ENCODE results near the gene IGF2.

Gene IGF2

GRCh38 chr11:2092956-2093412, 46.2 kb downstream of the IGF2 start:
- H3K27ac ChIP-seq (ENCODE audit: extremely low read depth, low read depth, low read length): no peak overlapping the region
- H3K9me3 ChIP-seq (ENCODE audit: control insufficient read depth, insufficient read depth, low read depth, low read length): no peaks in the 10 kb centered on the region
- ChIA-PET CTCF (interaction anchor here (0.9 kb wide), 1 partner anchor 57 kb away, joined by 6 read pairs; no protein-coding TSS in a partner anchor), POLR2A (no interaction called here)
- no peak overlapping the region for H3K4me3 ChIP-seq (ENCODE audit: low read depth, low read length)
- no peaks in the 10 kb centered on the region for H3K36me3 ChIP-seq (ENCODE audit: control insufficient read depth in 2 of 2, insufficient read depth in 1 of 2, low read length in 2 of 2)
- H3K4me1 ChIP-seq (ENCODE audit: control insufficient read depth, insufficient read depth, low read length): no peaks in the 10 kb centered on the region
- TF ChIP-seq PRDM2 (tag by site-specific recombination; IDR thresholded peaks at IDR 0.05; ENCODE audit: borderline replicate concordance): no peak
- no peak for TF ChIP-seq ZNF311 (tag by site-specific recombination; IDR thresholded peaks at IDR 0.05; ENCODE audit: borderline replicate concordance)
- peak; percentile 81 for TF ChIP-seq KLF1 (tag by site-specific recombination; IDR thresholded peaks at IDR 0.05)
- TF ChIP-seq PRDM1 (tag by site-specific recombination; IDR thresholded peaks at IDR 0.05): no peak
- no peak for TF ChIP-seq TRIM28 (IDR thresholded peaks at IDR 0.05; ENCODE audit: borderline replicate concordance, low read length)
- peak; percentile 79 for TF ChIP-seq ZIC2 (tag by site-specific recombination; IDR thresholded peaks at IDR 0.05)
- 0 out of 2 replicates have a peak, but pooled peaks have one; percentile 24 for TF ChIP-seq OSR2 (tag by site-specific recombination; IDR thresholded peaks at IDR 0.05)
- no peak for TF ChIP-seq ZNF335 (tag by site-specific recombination; conservative IDR thresholded peaks at IDR 0.05)
- TF ChIP-seq YY2 (tag by site-specific recombination; IDR thresholded peaks at IDR 0.05): no peak
- TF ChIP-seq ZNF670 (tag by site-specific recombination; IDR thresholded peaks at IDR 0.05; ENCODE audit: low read depth): no peak
- TF ChIP-seq ZBTB8A (tag by site-specific recombination; IDR thresholded peaks at IDR 0.05): no peak
- no peak for TF ChIP-seq ZNF488 (tag by site-specific recombination; IDR thresholded peaks at IDR 0.05)
- TF ChIP-seq GLI4 (tag by site-specific recombination; IDR thresholded peaks at IDR 0.05): no peak
- no peak for TF ChIP-seq PRDM10 (tag by site-specific recombination; IDR thresholded peaks at IDR 0.05)
- TF ChIP-seq ZNF157 (tag by site-specific recombination; IDR thresholded peaks at IDR 0.05): no peak
- peak; percentile 64 for TF ChIP-seq GLIS1 (tag by site-specific recombination; IDR thresholded peaks at IDR 0.05)
- TF ChIP-seq BCL11A (tag by site-specific recombination; IDR thresholded peaks at IDR 0.05; ENCODE audit: low read depth): no peak
- no peak for TF ChIP-seq ZNF660 (tag by site-specific recombination; IDR thresholded peaks at IDR 0.05)
- TF ChIP-seq ZBTB10 (tag by site-specific recombination; IDR thresholded peaks at IDR 0.05): no peak
- no peak for TF ChIP-seq ZNF426 (tag by site-specific recombination; IDR thresholded peaks at IDR 0.05)
- no peak for TF ChIP-seq PRDM4 (tag by site-specific recombination; IDR thresholded peaks at IDR 0.05)
- no peak for TF ChIP-seq SCRT1 (tag by site-specific recombination; IDR thresholded peaks at IDR 0.05; ENCODE audit: borderline replicate concordance)

All from HEK293 (cell line).